HG03196 (cell line): ENCODE results near the gene FLNC.
A peak's percentile ranks its signal among the peaks of the same experiment; 100 is the strongest.

Source experiments
- ATAC-seq: cut with Tn5 transposase; IDR thresholded peaks from one replicate; pipeline ENCODE4 v1.9.1; 2021; ENCODE audit not compliant: unreplicated experiment

Gene FLNC

DNA sequence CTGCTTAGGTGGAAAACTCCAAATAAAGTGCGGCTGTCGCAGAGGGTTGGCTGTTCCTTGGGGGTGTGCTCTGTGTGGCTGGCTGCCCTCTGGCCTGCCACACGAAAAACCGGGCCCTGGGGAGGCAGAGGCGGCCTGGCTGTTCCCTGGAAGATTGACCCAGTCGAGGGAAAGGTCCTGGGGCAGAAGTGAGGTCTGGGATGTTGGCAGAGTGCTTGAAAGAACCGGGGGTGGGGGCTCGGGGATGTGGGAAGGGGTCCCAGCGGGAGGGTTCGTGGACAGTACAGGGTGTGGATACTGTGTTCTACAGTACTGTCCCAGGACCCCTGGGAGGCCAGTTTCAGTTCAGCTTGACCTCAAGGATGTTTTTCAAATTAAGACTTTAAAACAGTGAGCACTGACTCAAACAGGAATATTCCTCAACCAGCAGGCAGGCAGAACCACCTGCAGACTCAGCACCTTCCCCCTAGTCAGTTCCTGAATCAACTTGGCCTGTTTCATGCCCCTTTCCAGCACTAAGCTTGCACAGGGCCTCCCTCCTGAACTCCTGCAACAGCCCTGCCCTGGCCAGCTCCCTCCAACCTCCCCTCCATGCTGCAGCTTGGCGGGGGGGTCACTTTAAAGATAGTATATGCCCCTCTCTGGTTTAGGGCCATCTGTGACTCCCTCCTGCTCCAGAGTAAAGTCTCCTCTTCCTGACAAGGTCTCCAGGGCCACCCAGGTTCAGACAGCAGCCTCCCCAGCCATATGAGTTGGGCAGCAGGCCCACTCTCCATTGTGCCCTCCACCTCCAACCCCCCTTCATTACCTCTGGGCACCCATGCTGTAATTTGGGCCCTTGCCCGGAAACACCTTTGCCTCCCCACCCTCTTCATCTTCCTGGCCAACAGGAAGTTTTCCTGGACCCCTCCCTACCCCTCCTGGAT, 29.3 kb downstream of the FLNC start:
- no peak for ATAC-seq

DNA sequence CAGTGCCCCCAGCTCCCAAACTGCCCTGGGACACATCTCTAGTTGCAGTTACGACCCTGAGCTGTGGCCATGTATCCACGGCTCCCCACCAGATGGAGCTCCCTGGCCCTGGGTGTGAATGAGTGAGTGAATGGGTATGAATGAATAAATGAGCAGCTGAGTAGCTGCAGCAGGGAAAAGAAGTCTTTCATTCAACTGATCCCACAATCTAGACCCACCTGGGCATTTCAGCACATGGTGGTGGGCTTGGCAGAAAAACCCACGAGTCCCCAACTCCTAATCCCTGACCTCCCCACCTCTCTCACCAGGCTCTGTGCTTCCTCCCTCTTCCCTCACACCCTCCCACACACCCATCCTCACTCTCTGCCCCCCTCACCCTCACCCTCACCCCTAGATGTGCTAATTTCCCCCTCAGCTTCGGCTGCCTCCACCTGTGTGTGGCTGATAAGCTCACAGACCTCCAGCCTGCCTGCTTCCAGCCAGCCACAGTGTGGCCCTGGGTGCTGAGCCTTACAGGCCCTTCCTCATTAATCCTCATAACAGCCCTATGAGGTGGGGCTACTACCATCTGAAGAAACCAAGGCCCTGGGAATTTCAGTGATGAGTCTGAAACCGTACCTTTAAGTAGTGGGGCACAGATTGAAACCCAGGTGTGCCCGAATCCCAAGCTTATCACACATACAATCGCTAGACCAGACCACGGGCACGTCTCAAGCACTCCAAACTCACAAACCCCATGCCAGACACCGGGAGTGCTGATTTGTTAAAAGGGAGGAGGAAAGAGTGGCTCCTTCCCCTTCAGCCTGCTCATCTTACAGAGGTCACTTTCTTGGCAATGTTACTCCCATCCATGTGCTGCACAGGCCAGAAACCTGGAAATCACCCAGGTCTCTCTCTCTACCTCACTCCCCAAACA, 30.2 kb downstream of the FLNC start:
- no peak for ATAC-seq

DNA sequence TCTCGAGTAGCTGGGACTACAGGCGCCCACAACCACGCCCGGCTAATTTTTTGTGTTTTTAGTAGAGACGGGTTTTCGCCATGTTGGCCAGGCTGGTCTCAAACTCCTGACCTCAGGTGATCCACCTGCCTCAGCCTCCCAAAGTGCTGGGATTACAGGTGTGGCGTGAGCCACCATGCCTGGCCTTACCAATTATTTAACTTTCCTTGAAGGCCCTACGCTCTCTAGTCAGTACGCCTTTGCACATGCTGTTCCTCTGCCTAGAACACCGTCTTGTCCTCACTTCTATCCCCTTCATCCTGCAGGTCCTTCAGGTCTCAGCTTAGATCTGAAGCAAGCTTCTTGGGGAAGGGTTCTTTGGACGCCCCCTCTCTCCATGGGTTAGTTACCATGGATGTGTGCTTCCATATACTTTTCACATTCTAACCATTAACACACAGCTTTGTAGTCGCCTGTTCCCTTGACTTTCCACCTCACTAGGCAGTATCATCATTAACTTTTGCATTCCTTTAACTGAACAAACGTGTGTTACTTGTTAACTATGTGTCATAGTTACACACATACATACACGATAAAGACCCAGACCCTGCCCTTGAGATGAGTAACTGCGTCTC, 31.9 kb downstream of the FLNC start:
- ATAC-seq, result no peak

DNA sequence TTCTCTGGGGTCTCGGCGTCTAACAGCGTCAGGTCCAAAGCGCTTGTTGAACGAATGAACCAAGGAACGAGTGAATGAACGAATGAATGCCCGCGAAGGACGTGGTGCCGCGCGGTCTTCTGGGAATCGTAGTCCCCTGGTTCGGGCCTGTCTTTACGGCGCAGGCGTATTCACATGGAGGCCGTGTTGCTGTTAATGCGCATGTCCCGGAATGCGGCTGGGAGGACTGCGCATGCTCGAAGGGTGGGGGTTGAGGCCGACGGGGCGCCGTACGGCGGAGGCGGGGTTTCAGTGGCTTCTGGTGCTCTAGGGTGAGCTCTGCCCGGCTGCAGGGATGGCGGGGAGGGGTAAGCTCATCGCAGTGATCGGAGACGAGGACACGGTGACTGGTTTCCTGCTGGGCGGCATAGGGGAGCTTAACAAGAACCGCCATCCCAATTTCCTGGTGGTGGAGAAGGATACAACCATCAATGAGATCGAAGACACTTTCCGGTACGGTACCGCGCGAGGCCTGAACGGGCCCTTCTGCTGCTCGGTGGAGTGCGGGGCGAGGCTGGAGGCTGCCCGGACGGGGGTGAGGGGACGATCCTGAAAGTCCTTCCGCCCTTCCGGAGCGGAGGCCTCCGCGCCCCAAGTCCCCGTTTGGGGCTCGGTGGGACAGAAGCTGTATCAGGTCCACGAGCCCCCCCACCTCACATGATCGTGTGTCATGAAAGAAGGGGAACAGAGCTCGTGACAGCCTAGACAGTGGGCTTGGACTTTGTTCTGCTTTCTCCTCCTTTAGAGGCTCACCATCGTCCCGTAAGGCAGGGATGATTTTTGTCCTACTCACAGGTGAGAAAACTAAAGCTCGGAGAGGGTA, 32.6 kb downstream of the FLNC start, which contains the start of gene ATP6V1F:
Gene ATP6V1F, plus strand, starts transcription at position 286 of the 862 bp plus-strand sequence. Its CDS starts 49 bp downstream, at position 335.
- ATAC-seq, result peak; percentile 76

DNA sequence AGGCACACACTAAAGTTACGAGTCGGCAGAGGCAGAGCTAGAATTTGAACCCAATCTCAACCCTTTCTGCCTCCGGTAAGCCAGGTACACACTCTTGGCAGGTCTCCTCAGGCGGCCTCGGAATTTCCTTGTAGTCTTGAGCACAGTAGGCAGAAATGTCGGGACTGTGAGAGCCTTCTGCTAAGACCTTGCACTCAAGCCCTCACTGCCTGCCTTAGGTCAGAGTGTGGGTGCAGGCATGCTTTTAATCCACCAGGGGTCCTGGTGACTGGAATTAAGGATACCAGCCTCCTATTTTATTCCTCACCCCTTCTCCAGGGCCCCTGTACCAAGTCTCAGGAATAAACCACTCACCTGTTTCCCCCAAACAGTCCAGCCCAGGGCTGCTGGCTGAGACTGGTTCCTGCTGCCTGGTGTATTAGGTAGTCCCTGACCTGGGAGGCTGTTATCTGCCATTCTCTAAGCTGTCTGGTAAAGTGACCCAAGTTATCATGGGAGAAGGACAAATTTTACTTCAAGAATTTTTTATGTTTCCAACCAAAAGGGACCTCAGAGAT, 33.3 kb downstream of the FLNC start:
- peak; percentile 37 for ATAC-seq

DNA sequence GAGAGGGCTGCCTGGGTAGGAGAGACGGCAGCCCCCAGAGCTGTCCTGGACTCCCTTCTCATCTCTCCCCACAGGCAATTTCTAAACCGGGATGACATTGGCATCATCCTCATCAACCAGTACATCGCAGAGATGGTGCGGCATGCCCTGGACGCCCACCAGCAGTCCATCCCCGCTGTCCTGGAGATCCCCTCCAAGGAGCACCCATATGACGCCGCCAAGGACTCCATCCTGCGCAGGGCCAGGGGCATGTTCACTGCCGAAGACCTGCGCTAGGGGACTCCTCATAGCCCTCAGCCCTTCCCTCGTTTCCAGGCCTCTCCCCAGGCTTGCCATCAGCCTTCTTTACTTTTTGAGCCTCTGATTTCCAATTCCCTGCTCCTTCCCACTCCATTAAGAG, 35.1 kb downstream of the FLNC start:
- ATAC-seq, result no peak

DNA sequence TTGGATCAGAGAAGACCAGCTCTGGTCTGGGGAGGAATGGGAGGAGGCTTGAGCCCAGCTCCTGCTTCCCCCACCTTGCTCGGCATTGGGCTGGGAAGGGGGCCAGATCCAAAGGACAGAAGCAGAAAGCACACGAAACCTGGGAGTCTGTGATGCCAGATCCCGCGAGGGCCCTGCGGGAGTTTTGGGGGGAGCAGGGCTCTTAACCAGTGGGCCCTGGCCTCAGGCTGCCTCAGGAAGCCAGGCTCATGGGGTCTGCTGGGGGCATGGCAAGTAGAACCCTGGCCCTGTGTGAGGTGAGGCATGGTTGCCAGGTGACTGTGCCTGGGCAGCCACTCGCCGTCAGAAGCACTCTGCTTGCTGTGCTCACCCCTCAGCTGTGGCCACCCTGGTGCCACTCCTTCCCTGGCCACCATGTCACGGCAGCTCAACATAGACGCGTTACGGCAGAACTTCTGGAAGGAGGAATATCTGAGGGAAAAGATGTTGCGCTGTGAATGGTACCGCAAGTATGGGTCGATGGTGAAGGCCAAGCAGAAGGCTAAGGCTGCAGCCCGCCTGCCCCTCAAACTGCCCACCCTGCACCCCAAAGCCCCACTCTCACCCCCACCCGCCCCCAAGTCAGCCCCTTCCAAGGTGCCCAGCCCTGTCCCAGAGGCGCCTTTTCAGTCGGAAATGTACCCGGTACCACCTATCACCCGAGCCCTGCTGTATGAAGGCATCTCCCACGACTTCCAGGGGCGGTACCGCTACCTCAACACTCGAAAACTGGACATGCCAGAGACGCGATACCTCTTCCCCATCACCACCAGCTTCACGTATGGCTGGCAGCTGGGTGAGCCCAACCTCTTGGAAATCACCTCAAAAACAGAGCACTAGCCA, 36.0 kb downstream of the FLNC start:
- ATAC-seq, result no peak

DNA sequence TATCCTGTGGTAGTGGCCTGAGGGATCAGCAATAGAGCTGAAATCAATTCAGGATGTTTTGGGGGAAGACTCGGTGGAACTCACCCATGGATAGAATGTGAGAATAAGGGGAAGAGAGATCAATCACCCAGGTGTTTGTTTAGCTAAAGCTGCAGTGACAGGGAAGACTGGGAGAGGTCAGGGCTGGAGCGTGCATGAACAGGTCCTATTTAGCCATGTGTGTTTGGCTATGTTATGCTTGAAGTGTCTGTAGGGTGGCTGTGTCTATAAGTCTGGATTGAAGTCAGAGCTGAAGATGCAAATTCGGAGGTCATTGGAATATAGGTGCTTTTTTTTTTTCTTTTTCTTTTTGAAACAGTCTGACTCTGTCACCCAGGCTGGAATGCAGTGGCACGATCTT, 37.0 kb downstream of the FLNC start:
- ATAC-seq, result no peak

DNA sequence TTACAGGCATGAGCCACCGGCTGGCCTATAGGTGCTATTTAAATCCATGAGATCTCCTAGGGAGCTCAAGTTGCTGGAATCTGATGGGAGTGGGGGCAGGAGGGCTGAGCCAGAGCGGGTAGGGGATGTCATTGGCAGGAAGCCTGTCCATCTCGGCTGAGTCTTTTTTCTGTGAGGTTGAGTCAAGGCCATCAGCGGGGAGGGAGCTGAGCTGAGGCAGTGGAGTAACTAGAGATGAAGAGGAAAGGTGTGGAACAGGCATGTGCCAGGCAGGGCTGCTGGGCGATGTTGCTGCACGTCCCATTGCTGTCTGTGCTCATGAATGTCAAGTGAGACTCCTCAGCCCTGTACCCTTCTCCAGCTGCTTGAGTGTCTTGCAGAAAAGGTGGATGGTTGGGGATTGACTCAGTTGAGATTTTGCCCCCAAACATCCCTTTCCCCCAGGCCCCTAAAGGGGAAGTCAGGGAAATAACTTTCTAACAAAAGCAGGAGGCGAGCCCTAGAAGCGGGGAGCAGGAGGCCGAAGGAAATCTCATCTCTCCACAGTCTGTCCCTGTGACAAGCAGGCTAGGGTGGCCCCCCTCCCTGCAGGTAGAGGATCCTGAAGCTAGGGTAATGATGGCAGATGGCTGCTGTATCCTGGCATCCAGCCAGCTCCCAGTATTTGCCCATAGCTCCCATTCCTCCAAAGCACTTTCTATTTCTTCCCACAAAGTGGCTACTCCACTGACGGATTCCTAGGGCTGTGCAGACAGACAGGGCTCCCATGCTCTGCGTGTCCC, 37.8 kb downstream of the FLNC start:
- no peak for ATAC-seq

DNA sequence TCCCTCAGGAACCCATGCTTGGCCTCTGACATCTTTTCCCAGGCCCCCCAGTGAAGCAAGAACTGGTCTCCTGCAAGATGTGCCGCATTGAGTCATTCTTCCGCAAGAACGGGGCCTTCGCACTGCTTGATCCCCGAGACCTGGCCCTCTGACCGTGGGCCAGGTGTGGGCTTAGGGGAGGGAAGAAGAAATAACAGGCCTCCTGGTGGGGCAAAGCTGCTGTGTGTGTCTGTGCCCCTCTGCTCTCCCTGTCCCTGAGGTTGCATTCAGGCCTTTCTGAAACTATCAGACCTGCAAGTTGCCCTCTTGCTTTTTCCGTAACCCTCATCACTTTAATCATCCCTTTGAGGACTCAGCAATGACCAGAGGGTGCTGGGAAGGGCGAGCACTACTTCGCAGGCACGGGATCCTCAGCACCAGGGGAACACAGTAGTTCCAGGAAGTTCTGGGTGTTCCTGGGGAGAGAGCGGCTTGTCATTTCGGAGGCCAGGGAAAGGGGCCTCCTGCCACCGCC, 38.5 kb downstream of the FLNC start:
- ATAC-seq, result no peak

DNA sequence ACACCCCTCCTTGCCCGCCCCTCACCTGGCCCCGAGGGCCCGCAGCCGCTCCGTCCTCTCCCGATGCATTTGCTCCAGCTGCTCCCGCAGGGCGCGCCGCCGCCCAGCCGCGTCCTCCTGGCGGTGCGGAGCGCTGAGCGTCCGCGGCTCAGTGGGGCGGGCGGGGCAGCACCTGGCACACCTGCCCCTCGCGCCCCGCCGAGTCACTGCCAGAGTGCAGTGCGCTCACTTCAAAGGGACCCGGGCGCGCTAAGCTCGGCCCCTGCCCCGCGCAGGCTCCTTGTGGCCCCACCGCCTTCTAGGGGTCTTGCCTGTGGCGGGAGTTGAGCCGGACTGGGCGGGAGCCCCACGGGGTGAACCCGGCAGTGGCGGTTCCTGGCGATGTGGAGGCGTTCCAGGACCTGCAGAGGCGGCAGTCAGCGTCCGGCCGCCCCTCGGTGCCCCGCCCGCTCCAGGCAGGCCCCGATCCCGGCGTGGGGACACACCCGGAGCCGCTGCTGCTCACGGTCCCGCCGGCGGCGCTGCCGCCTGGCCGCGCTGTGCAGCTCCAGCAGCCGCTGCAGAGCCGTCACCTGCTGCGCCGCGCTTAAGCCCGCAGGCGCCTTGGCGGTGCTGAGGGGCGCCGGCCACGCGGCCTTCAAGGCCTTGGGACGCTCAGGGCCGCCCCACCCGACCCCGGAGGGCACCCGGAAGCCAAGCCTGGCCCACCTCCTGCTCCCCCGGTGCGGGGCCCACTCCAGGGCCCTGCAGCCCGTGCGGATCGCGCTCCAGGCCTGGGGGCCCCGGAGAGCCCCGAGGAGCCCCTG, 39.1 kb downstream of the FLNC start:
- peak; percentile 47 for ATAC-seq

DNA sequence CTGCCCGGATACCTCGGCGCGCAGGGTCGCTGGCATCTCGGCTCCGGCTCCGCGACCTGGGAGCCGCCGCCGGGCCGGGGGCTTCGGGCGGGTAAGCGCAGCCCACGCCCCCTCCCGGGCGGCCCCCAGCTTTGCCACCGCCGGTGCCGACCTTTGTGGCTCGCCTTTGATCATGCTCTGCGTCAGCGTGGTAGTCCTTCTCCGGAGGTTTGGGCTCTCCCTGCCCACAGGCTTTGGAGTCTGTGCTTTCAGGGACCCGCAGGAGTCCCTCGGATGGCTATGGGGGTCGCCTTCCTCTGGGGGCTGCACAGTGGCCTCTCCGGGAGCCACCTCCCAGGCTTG, 39.7 kb downstream of the FLNC start:
- ATAC-seq, result no peak

DNA sequence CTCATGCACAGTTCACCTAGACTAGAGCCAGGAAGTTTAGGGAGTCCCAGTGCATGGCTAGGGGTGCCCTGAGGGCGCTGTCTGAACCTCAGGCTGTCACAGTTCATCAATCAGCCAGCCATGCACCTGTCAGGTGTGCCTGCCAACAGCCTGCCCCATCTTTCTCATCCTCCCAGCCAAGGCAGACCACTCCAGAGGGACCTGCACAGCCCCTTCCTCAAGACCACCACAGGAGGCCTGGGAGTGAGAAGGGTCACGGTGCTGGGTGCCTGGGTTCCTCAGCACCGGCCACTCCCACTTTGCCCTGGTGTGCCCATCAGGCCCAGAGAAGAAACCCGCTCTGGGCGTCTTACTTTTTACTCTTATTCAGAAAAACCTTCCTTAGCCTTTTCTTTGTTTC, 40.8 kb downstream of the FLNC start:
- no peak for ATAC-seq

DNA sequence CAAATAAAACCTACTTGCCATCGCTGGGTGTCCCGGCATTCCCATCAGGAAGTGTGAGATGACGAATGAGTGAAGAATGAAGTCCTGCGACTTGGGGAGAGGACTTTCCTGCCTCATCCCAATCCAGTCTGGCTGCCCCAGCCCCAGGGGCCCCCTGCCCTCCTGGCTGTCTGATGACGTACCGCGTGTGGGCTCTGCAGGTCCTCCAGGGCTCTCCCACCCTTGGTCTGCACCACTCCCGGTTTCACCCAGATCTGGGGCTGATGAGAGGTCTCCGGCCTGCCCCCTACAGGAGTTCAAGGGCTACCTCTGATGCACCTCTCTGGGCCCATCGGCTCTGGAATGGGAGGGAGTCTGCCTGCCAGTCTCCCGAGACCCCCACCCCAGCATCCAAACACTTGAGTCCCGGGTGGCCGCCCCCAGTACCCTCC, 42.2 kb downstream of the FLNC start:
- no peak for ATAC-seq

DNA sequence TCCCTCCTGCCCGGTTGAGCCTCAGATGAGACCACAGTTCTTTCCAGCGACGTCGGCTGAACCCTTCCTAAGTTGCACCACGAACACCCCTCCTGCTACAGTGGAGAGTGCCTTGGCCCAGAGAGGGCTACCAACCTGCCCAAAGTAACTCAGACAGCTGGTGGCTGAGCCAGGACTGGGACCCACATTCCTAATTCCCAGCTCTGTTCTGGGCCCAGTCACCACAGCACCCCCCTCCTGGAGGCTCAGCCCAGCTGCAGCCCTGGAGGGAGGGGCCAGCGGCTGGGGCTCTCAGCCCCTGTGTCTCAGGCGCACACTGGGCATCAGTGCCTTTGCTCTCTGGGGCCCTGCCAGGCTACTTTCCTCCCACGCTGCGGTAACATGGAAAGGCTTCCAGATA, 43.0 kb downstream of the FLNC start:
- no peak for ATAC-seq

DNA sequence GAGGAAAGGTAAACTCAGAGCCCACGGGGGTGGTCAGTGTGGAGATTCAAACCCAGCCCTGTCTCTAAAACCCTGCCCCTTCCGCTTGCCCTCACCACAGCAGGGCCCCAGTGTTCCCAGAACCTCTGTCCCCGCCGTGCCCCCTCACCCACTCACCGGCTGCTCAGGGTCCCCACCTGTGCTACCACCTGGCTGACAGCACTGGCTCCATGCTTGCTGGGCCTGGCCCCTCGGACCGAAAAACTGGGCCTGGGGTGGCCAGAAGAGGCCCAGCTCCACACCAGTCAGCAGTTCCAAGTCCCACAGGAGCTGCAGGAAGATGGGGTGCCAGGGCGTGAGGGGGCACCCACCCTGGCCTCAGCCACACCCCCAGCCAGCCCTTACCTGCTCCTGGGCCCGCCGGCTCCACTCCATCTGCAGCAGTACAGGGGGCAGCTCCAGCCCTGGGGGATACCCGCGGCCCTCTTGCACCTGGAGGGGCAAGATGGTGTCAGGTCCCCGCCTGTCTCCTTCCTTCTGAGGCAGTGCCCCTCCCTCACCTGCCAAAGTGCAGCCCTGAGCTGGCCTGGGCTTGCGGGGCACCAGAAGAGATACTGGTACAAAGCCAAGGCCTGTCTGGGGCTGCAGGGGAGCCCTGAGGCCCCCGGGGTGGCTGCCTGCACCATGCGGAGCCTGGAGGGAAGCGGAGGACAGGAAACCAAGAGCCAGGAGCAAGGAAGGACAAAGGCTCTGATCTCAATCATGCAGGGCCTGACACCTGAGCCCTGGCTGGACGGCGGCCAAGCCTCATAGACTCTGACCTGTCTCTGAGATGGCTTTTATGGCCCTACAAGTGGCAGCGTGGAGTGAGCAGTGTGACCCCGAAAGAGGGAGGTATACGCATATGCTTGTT, 44.2 kb downstream of the FLNC start:
- no peak for ATAC-seq
